ENCODE results near the gene TRIM45. TPM values are rescaled to one million over a fixed set of nuclear protein-coding genes. Genes with fewer than 3 reads are reported as not detected.

The TRIM45 gene
- total and polyA plus RNA-seq, 2 donors (not counting 1 experiment from before 2014, with no cell fraction given), result 0.64 to 2.5 TPM

GRCh38 chr1:117116784-117117130 is 4.8 kb downstream of the TRIM45 start:
- intact Hi-C loops (cut with micrococcal nuclease), result no loop called here
- CTCF ChIA-PET, result interaction anchor here (5.1 kb wide), 1 partner anchor 11 kb away, joined by 27 read pairs; no protein-coding TSS in a partner anchor
- H3K4me1 Mint-ChIP-seq, result peaks cover 5% of the 10 kb centered on the region

More at GRCh38 chr1:117116784-117117130, 4.8 kb downstream of the TRIM45 start:
- Mint-ChIP-seq H3K9me3 (ENCODE audit: insufficient read depth) (no peaks in the 10 kb centered on the region), H3K4me3 (no peak overlapping the region), H3K27ac (no peak overlapping the region), H3K27me3 (no peaks in the 10 kb centered on the region)
- no peak for DNase-seq
- H3K36me3 ChIP-seq (replicated peaks in 1 of 2; ENCODE audit: control extremely low read depth in 1 of 2, control insufficient read depth in 1 of 2, extremely low read depth in 1 of 2, insufficient read depth in 2 of 2, low read length in 1 of 2), result no peaks in the 10 kb centered on the region
- POLR2A ChIA-PET, result no interaction called here
- ATAC-seq (ENCODE audit: low read depth), result no peak
- no peak overlapping the region for H3K4me3 ChIP-seq (ENCODE audit: control extremely low read depth in 1 of 5, extremely low read depth in 1 of 5, insufficient read depth in 1 of 5, low read depth in 2 of 5, low read length in 4 of 5)
- H3K9me3 ChIP-seq (ENCODE audit: control extremely low read depth in 1 of 3, control insufficient read depth in 2 of 3, insufficient read depth in 1 of 3, low read length in 2 of 3), result no peaks in the 10 kb centered on the region
- H3K9ac ChIP-seq (ENCODE audit: low read length), result no peak overlapping the region
- no peak overlapping the region for H3K4me2 ChIP-seq (replicated peaks; ENCODE audit: low read depth, low read length, poor library complexity, severe bottlenecking)
- 100% methylated on average over 2 of the region's 3 CpGs for WGBS (ENCODE audit: insufficient coverage)
- no peak overlapping the region for H2AFZ ChIP-seq (ENCODE audit: insufficient read depth, low read depth, low read length, poor library complexity, severe bottlenecking)
- peaks cover 4 to 6% of the 10 kb centered on the region in 2 donors for H3K4me1 ChIP-seq (ENCODE audit: control insufficient read depth in 2 of 2, insufficient read depth in 2 of 2, low read length in 2 of 2)
- H3K27ac ChIP-seq (ENCODE audit: low read length in 2 of 2), result no peak overlapping the region
- no peaks in the 10 kb centered on the region for H4K20me1 ChIP-seq (ENCODE audit: control insufficient read depth, insufficient read depth, low read length, poor library complexity, severe bottlenecking)
- no peaks in the 10 kb centered on the region for H3K79me2 ChIP-seq (ENCODE audit: control insufficient read depth, insufficient read depth, low read length)
- no peak for TF ChIP-seq EZH2 (IDR thresholded peaks at IDR 0.05; ENCODE audit: borderline replicate concordance, insufficient read depth, low read depth, low read length, poor library complexity, severe bottlenecking)
- TF ChIP-seq CTCF (IDR thresholded peaks at IDR 0.05), result no peak
- H3K27me3 ChIP-seq (replicated peaks in 1 of 4; ENCODE audit: control extremely low read depth in 1 of 4, control insufficient read depth in 3 of 4, insufficient read depth in 4 of 4, low read length in 3 of 4), result no peaks in the 10 kb centered on the region
